DMS53 treated with DMSO at 0.1 percent for 48 hours (cell line): Measurements from ENCODE around the gene SLC39A11.
"Not testable (repeated sequence)": the region's sequence is repeated elsewhere in the genome, so short reads cannot be mapped to it uniquely, and the experiment has no call there.

Source experiments
- DNase-seq: peaks from one replicate; lab custom pipeline; 2025; ENCODE audit not compliant: unreplicated experiment; lab: John Stamatoyannopoulos, UW

SLC39A11 gene

DNA sequence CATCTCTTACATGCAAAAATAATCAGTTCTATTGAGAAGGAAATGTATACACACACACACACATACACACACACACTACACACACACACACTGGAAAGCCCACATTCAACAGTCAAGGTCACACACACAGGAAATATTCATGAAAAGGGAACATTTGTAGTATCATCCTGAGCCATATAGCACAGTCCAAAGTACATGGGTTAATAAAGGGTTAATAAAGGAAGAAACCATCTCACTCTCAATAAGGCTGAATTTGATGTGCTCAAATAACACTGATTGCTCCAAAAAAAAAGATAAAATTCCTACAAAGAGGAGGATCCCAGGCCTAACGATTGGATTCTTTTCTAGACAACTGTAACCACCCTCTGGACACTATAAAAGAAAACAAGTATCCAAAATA is 164.7 kb downstream of the SLC39A11 start:
- DNase-seq, result no peak

DNA sequence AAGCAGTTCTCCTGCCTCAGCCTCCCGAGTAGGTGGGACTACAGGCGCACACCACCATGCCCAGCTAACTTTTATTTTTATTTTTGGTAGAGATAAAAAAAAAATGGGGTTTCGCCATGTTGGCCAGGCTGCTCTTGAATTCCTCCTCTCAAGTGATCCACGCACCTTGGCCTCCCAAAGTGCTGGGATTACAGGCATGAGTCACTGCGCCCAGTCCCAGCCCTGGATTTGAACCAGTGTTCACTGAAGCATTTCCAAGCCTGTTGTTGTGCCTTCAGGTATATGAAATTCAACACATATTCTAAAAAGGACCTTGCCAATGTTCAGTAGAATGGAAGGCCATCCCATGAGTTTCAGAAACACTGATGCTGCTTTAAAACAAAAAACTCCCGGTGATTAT is 165.3 kb downstream of the SLC39A11 start:
- no peak for DNase-seq

GRCh38 chr17:72926171-72926570 is 166.3 kb downstream of the SLC39A11 start:
- no peak for DNase-seq

DNA sequence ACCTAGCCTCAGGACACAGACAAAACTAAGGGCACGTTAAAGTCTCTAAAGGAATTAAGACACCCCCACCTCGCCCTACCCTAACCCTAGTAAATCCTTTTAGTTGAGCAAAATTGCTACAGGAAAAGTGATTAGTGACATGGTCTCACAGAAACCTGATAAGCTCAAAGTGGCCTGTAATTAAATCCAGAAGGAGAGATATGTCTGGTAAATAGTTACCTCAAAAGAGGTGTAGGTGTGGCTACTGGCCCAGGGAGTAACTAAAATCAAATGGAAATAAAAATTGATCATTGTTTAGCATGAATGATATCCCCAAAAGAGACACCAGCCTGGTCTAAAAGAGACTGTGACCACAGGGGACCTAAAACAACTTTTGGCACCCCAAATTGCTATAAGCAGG is 168.3 kb downstream of the SLC39A11 start:
- DNase-seq, result no peak

DNA sequence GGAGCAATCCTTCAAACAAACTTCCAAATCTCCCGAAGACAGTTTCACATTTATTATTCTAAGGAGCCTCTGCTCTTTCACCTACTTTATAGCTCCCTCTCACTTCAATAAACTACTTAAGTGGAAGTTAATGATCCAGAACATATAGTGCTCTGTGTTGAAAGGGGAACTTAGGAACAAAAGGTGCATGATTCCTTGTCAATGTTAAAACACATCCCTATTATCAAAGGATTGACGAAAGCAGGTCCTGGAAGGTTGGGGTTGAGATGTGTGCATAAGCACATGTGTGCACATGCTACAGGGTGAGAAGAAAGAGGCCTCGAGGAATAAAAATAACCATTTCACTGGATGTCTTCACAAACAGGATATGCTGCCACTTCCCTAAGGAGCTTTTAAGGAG is 170.3 kb downstream of the SLC39A11 start:
- no peak for DNase-seq

- no peak for DNase-seq
Observed at GRCh38 chr17:72921347-72922054, 171.0 kb downstream of the SLC39A11 start.

DNA sequence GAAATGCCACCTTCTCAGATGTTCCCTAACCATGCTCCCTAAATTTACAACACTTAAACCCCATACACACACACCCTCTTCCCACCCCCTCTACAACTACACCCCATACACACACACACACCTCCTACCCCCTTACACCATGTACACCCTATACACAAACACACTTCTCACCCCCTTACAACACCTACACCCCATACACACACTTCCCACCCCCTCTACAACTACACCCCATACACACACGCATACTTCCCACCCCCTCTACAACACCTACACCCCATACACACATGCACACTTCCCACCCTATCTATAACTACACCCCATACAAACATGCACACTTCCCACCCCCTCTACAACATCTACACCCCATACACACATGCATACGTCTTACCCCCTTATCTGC is 172.0 kb downstream of the SLC39A11 start:
- no peak for DNase-seq

DNA sequence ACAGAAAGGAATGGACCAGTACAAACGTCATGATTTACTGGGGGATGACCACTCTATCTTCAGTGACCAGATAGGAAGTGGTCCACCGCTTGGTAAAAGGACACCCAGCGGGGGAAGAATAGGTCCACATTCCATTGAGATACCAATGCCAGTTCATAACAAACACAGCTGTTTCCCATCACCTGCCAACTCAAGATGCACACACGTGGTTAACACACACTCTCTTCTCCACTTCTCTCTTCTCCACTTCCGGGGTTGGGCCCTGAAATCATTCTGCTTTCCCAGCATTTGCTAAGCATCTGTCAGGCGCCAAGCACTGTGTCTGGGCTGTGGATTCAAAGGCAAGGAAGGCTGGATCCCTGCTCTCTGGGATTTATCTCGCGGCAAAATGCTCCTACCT is 175.5 kb downstream of the SLC39A11 start:
- no peak for DNase-seq

GRCh38 chr17:72915625-72916081 is 176.8 kb downstream of the SLC39A11 start:
- no peak for DNase-seq

- DNase-seq, result no peak
Observed at GRCh38 chr17:72913142-72913682, 179.3 kb downstream of the SLC39A11 start.

GRCh38 chr17:72906306-72906705 is 186.2 kb downstream of the SLC39A11 start:
- DNase-seq, result no peak

- no peak for DNase-seq
Observed at GRCh38 chr17:72903522-72903921, 189.0 kb downstream of the SLC39A11 start.

- DNase-seq, result no peak
Observed at GRCh38 chr17:72901657-72902056, 190.8 kb downstream of the SLC39A11 start.

DNA sequence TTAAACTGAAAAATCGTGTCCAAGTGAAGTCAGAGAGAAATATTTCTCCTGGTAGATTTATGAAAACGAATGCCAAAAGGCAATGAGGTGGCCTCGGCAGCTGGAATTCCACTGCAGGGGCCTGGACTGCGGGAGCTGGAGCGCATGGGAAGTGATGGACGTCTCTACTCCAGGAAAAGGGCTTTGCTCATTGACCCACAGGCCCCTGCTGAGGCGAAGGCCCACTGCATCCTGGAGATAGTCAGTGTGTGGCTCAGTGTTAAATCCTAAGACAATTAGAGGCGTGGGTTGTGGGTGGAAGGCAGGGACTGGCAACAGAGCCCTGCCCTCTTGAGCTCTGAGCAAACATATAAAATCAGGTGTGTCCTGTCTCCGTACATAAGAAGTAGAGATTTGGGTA is 191.4 kb downstream of the SLC39A11 start:
- no peak for DNase-seq

- no peak for DNase-seq
Observed at GRCh38 chr17:72900654-72900971, 191.9 kb downstream of the SLC39A11 start.

- DNase-seq, result no peak
Observed at GRCh38 chr17:72898725-72899124, 193.8 kb downstream of the SLC39A11 start.

- DNase-seq, result not testable (repeated sequence)
Observed at GRCh38 chr17:72896288-72896687, 196.2 kb downstream of the SLC39A11 start.

DNA sequence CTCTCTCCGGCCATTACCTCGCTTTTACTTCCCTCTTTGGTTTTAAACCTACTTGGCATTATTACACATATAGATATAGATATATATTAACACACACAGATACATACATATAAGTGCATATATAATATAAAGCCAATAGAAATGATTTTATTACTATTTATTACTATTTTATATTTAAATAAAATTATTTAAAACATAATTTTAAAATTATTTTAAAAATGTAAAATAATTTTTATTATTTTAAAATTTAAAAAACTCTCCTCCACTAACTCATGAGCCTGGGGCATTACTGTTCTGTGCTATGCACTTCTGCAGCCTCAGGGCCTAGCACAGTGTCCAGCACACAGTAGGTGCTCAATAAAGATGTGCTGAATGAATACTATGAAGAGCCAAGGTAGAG is 200.9 kb downstream of the SLC39A11 start:
- no peak for DNase-seq

- DNase-seq, result no peak
Observed at GRCh38 chr17:72890711-72891110, 201.8 kb downstream of the SLC39A11 start.

GRCh38 chr17:72887917-72888316 is 204.6 kb downstream of the SLC39A11 start:
- DNase-seq, result no peak

DNA sequence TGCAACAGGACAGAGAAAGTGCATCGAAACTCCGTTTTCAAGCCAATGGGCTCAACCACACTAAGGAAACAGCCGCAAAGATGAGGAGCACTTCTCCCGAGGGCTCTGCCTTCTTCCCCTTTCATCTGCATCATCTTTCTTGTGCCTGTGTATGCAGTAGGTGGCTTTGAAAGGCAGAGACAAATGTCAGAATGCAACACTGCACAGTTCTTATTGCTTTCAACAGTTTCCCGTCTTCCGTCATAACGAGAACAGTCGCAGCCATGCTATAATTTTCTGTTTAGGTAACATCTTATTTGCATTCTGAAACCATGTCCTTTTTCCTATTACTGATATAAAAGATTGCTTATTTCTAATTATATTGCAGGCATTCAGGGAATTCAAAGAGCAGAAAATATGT is 205.2 kb downstream of the SLC39A11 start:
- DNase-seq, result no peak

DNA sequence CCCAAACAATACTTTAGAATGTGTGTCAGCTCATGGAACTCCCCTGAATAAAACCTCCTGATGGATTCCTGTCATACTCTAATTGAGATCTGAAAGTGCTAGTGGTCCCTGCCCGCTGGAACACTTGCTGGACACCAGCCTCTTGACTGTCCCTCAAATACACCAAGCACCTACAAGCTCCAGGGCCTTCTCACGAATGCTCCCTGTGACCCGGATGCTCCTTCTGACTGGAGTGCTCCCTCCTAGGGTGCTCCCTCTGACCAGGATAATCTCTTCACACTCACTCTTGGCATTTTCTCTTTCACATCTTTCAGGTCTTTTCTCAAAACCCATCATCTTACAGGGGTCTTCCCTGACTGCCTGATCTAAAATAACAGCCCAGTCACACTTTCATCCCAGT is 205.9 kb downstream of the SLC39A11 start:
- DNase-seq, result no peak

DNA sequence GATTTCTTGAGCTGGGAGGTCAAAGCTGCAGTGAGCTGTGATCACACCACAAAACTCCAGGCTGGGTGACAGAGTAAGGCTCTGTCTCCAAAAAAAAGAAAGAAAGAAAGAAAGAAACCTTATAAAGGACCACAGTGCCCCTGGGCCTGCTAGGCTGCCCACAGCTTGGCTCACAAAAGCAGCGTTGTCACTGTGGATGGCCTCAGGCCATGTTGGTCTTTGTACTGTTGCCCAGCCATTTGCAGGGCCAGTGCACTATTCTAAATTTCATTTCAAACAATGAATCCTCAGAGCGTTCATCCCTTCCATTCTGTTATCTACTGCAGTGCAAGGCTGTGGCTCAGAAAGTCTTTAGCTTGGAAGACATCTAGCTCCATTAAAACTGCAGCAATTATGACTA is 208.4 kb downstream of the SLC39A11 start:
- no peak for DNase-seq
